H9 (cell line): Measurements from ENCODE around the gene VSIR. TPM values are rescaled to one million over a fixed set of nuclear protein-coding genes. Genes with fewer than 3 reads are reported as not detected.

Experiments used
- DNase-seq: peaks from one replicate; pipeline ENCODE4 v3.0.0-alpha.2; 2017
- H2AFZ ChIP-seq: one replicate; pipeline ENCODE4 v1.6.1; 2013; ENCODE audit warnings: mild to moderate bottlenecking, low read length, control low read depth, moderate library complexity
- H2AK5ac ChIP-seq: 2 replicates; pipeline ENCODE4 v1.6.1; 2013; ENCODE audit warnings: low read length, control low read depth, mixed read lengths; ENCODE audit not compliant: insufficient read length
- H2BK120ac ChIP-seq: one replicate; pipeline ENCODE4 v1.6.1; 2013; ENCODE audit warnings: low read depth, mild to moderate bottlenecking, low read length, control low read depth, inconsistent platforms; ENCODE audit not compliant: poor library complexity, severe bottlenecking
- H2BK12ac ChIP-seq: 2 replicates; pipeline ENCODE4 v1.6.1; 2013; ENCODE audit warnings: low read length, control low read depth, mixed read lengths, low read depth; ENCODE audit not compliant: insufficient read length
- H2BK15ac ChIP-seq: 2 replicates; pipeline ENCODE4 v1.6.1; 2013; ENCODE audit warnings: low read depth, low read length, control low read depth
- H2BK20ac ChIP-seq: one replicate; pipeline ENCODE4 v1.6.1; 2013; ENCODE audit warnings: low read depth, mild to moderate bottlenecking, low read length, control low read depth, inconsistent platforms; ENCODE audit not compliant: poor library complexity, severe bottlenecking
- H2BK5ac ChIP-seq: 2 replicates; pipeline ENCODE4 v1.6.1; 2013; ENCODE audit warnings: low read length, control low read depth, mixed read lengths; ENCODE audit not compliant: insufficient read length
- H3K14ac ChIP-seq: 2 replicates; pipeline ENCODE4 v1.6.1; 2013; ENCODE audit warnings: low read length, control low read depth; ENCODE audit not compliant: insufficient read depth
- H3K18ac ChIP-seq: 2 replicates; pipeline ENCODE4 v1.6.1; 2013; ENCODE audit warnings: low read depth, mild to moderate bottlenecking, mixed read lengths, low read length, control low read depth; ENCODE audit not compliant: insufficient read length
- H3K23ac ChIP-seq: 2 replicates; pipeline ENCODE4 v1.6.1; 2013; ENCODE audit warnings: low read length, control low read depth, mixed read lengths, low read depth; ENCODE audit not compliant: insufficient read length
- H3K23me2 ChIP-seq: 2 replicates; pipeline ENCODE4 v1.6.1; 2013; ENCODE audit warnings: low read depth, mild to moderate bottlenecking, mixed read lengths, low read length, control low read depth; ENCODE audit not compliant: insufficient read length, poor library complexity, severe bottlenecking
- H3K27ac ChIP-seq: 2 replicates; pipeline ENCODE4 v1.5.1; 2013; ENCODE audit warnings: low read length, control low read depth, mixed read lengths, low read depth; ENCODE audit not compliant: insufficient read length
- H3K27me3 ChIP-seq: 2 replicates; pipeline ENCODE4 v1.6.1; 2013; ENCODE audit warnings: low read length, control low read depth, inconsistent platforms; ENCODE audit not compliant: insufficient read depth
- H3K4ac ChIP-seq: 2 replicates; pipeline ENCODE4 v1.6.1; 2013; ENCODE audit warnings: low read depth, mild to moderate bottlenecking, control low read depth, inconsistent platforms, low read length, moderate library complexity
- H3K4me1 ChIP-seq: 2 replicates; pipeline ENCODE4 v1.6.1; 2013; ENCODE audit warnings: low read length, control low read depth, inconsistent platforms; ENCODE audit not compliant: insufficient read depth
- H3K4me2 ChIP-seq: 2 replicates; pipeline ENCODE4 v1.6.1; 2013; ENCODE audit warnings: low read length, control low read depth, mixed read lengths; ENCODE audit not compliant: insufficient read length, insufficient read depth
- H3K56ac ChIP-seq: 2 replicates; pipeline ENCODE4 v1.6.1; 2013; ENCODE audit warnings: low read depth, mild to moderate bottlenecking, mixed read lengths, low read length, control low read depth; ENCODE audit not compliant: insufficient read length
- H3K79me1 ChIP-seq: 2 replicates; pipeline ENCODE4 v1.6.1; 2013; ENCODE audit warnings: low read depth, mild to moderate bottlenecking, moderate library complexity, low read length, control low read depth, inconsistent platforms; ENCODE audit not compliant: insufficient read depth, poor library complexity, severe bottlenecking
- H3K79me2 ChIP-seq: 2 replicates; pipeline ENCODE4 v1.6.1; 2013; ENCODE audit warnings: low read length, control low read depth, inconsistent platforms; ENCODE audit not compliant: insufficient read depth
- H3K9ac ChIP-seq: 2 replicates; pipeline ENCODE4 v1.6.1; 2013; ENCODE audit warnings: low read length, control low read depth, mixed read lengths; ENCODE audit not compliant: insufficient read length; ENCODE audit errors: extremely low read depth
- H3K9me3 ChIP-seq: one replicate; pipeline ENCODE4 v1.6.1; 2013; ENCODE audit warnings: low read depth, low read length, inconsistent platforms; ENCODE audit not compliant: control insufficient read depth
- H3T11ph ChIP-seq: one replicate; pipeline ENCODE4 v1.6.1; 2013; ENCODE audit warnings: mild to moderate bottlenecking, low read length, control low read depth, inconsistent platforms
- H4K20me1 ChIP-seq: one replicate; pipeline ENCODE4 v1.6.1; 2013; ENCODE audit not compliant: control insufficient read depth, insufficient read length, insufficient read depth
- H4K5ac ChIP-seq: 2 replicates; pipeline ENCODE4 v1.6.1; 2013; ENCODE audit warnings: low read depth, mild to moderate bottlenecking, mixed read lengths, low read length, control low read depth; ENCODE audit not compliant: insufficient read length
- H4K8ac ChIP-seq: replicated peaks from 2 replicates; pipeline ENCODE4 v1.6.1; 2013; ENCODE audit warnings: low read length, control low read depth, mixed read lengths, low read depth; ENCODE audit not compliant: insufficient read length
- H4K91ac ChIP-seq: 2 replicates; pipeline ENCODE4 v1.6.1; 2013; ENCODE audit warnings: low read depth, mild to moderate bottlenecking, moderate library complexity, mixed read lengths, low read length, control low read depth; ENCODE audit not compliant: insufficient read length
- H3K27ac Mint-ChIP-seq, 3 experiments: 2 replicates in 2 of 3; 3 replicates in 1 of 3; pipeline ENCODE4 v1.8.0; 2020 to 2021; ENCODE audit warnings: mixed read lengths in 3 of 3, mild to moderate bottlenecking in 1 of 3, moderate library complexity in 1 of 3
- H3K27me3 Mint-ChIP-seq: 2 replicates; pipeline ENCODE4 v1.8.0; 2021; ENCODE audit warnings: low read depth, mild to moderate bottlenecking, moderate library complexity, mixed read lengths
- H3K36me3 Mint-ChIP-seq, 3 experiments: 2 replicates in 2 of 3; 3 replicates in 1 of 3; pipeline ENCODE4 v1.8.0; 2020 to 2021; ENCODE audit warnings: low read depth in 3 of 3, mixed read lengths in 3 of 3; ENCODE audit not compliant: insufficient read depth in 1 of 3
- H3K4me1 Mint-ChIP-seq, 2 experiments: 2 replicates each; pipeline ENCODE4 v1.8.0; 2020; ENCODE audit warnings: mixed read lengths in 2 of 2
- H3K4me3 Mint-ChIP-seq, 2 experiments: 2 replicates in 1 of 2; 3 replicates in 1 of 2; pipeline ENCODE4 v1.8.0; 2020 to 2021; ENCODE audit warnings: mild to moderate bottlenecking in 2 of 2, mixed read lengths in 2 of 2, moderate library complexity in 1 of 2
- H3K9me3 Mint-ChIP-seq, 2 experiments: 2 replicates in 1 of 2; 3 replicates in 1 of 2; pipeline ENCODE4 v1.8.0; 2020; ENCODE audit warnings: mild to moderate bottlenecking in 2 of 2, mixed read lengths in 2 of 2, moderate library complexity in 1 of 2
- WGBS: extraction: QIAGEN DNeasy Blood & Tissue Kit; methylation state at CpG from one replicate; pipeline ENCODE4 v1.1.7; 2013; ENCODE audit warnings: missing lambda C conversion rate, low lambda C conversion rate, mixed read lengths; ENCODE audit not compliant: insufficient read length; ENCODE audit errors: extremely low coverage; 5-methylcytosine and 5-hydroxymethylcytosine counted together
- total RNA-seq: library from RNA; stranded (reverse); gene quantifications from 2 replicates; pipeline ENCODE4 v1.2.1, GENCODE V29; 2021
- TF ChIP-seq, protein P1 (sequence below): fragments of 200-600 bp; sonication (generic); conservative IDR thresholded peaks from 3 replicates; pipeline ENCODE4 v1.8.0; 2021; ENCODE audit warnings: antibody characterized with exemption, mild to moderate bottlenecking

VSIR gene
- total RNA-seq, 1 experiment from 2014 or later = 0.11 TPM

GRCh38 chr10:71742301-71743088 is 30.8 kb downstream of the VSIR start:
- H3K27ac Mint-ChIP-seq = no peak overlapping the region
- Histone ChIP-seq H3K9ac (no peak overlapping the region), H3T11ph (no peak overlapping the region), H3K79me2 (no peaks in the 10 kb centered on the region), H4K8ac (no peak overlapping the region), H3K4me2 (no peak overlapping the region), H3K56ac (no peak overlapping the region), H3K27me3 (no peaks in the 10 kb centered on the region), H3K14ac (no peak overlapping the region), H3K18ac (no peak overlapping the region), H2BK15ac (no peak overlapping the region), H2BK5ac (no peak overlapping the region), H2BK12ac (no peak overlapping the region), H2BK20ac (no peak overlapping the region), H2AFZ (no peak overlapping the region), H2BK120ac (no peak overlapping the region), H2AK5ac (no peak overlapping the region), H4K91ac (no peak overlapping the region), H4K5ac (no peak overlapping the region), H3K4me1 (no peaks in the 10 kb centered on the region), H3K23me2 (no peaks in the 10 kb centered on the region), H3K9me3 (no peaks in the 10 kb centered on the region), H3K27ac (no peak overlapping the region), H3K23ac (no peak overlapping the region), H3K4ac (no peak overlapping the region), H3K79me1 (no peaks in the 10 kb centered on the region), H4K20me1 (no peaks in the 10 kb centered on the region)
- no peak for DNase-seq
- H3K4me1 Mint-ChIP-seq = peaks cover 8 to 12% of the 10 kb centered on the region in 2 experiments
- no peak overlapping the region for H3K4me3 Mint-ChIP-seq
- H3K27me3 Mint-ChIP-seq = peaks cover 2% of the 10 kb centered on the region
- H3K9me3 Mint-ChIP-seq = peaks cover 0 to 4% of the 10 kb centered on the region in 2 experiments; a peak in 1 of 5 replicates
- WGBS = no CpG with 5 or more reads among the region's 10 CpGs
- TF ChIP-seq, protein P1, sequence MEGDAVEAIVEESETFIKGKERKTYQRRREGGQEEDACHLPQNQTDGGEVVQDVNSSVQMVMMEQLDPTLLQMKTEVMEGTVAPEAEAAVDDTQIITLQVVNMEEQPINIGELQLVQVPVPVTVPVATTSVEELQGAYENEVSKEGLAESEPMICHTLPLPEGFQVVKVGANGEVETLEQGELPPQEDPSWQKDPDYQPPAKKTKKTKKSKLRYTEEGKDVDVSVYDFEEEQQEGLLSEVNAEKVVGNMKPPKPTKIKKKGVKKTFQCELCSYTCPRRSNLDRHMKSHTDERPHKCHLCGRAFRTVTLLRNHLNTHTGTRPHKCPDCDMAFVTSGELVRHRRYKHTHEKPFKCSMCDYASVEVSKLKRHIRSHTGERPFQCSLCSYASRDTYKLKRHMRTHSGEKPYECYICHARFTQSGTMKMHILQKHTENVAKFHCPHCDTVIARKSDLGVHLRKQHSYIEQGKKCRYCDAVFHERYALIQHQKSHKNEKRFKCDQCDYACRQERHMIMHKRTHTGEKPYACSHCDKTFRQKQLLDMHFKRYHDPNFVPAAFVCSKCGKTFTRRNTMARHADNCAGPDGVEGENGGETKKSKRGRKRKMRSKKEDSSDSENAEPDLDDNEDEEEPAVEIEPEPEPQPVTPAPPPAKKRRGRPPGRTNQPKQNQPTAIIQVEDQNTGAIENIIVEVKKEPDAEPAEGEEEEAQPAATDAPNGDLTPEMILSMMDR = no peak
- 0 out of 7 replicates have a peak, but pooled peaks cover 0 to 4% (median 0%) of the 10 kb centered on the region in 3 experiments for H3K36me3 Mint-ChIP-seq
